HepG2 (cell line): ENCODE data around the gene STX1B. TPM values are rescaled to one million over a fixed set of nuclear protein-coding genes. Genes with fewer than 3 reads are reported as not detected.

Experiments
- AKAP8 ChIP-seq: sonication (generic); formaldehyde crosslinking; IDR thresholded peaks from 2 replicates; pipeline ENCODE4 v1.5.1; 2020; ENCODE audit warnings: mild to moderate bottlenecking, missing genetic modification reagents
- BORCS8-MEF2B ChIP-seq: sonication (generic); formaldehyde crosslinking; IDR thresholded peaks from 2 replicates; pipeline ENCODE4 v1.8.0; 2022; ENCODE audit warnings: mild to moderate bottlenecking, missing genetic modification reagents
- KLF12 ChIP-seq: sonication (generic); formaldehyde crosslinking; IDR thresholded peaks from 2 replicates; pipeline ENCODE4 v1.4.0; 2020; ENCODE audit warnings: missing genetic modification reagents, borderline replicate concordance
- NCOA2 ChIP-seq: sonication (generic); formaldehyde crosslinking; IDR thresholded peaks from 2 replicates; pipeline ENCODE4 v1.8.0; 2022; ENCODE audit warnings: inconsistent platforms
- NFKB2 ChIP-seq: sonication (generic); formaldehyde crosslinking; IDR thresholded peaks from 2 replicates; pipeline ENCODE4 v1.4.0; 2020; ENCODE audit warnings: missing genetic modification reagents, borderline replicate concordance
- NONO ChIP-seq, 2 experiments: fragments of 450-650 bp in 1 of 2; sonication (generic) in 1 of 2; formaldehyde crosslinking in 1 of 2; IDR thresholded peaks in 1 of 2; conservative IDR thresholded peaks in 1 of 2; 2 replicates each; pipeline versions ENCODE4 v1.6.1 to v1.8.0; 2017 to 2022; ENCODE audit warnings: mild to moderate bottlenecking in 1 of 2, missing genetic modification reagents in 1 of 2, moderate library complexity in 1 of 2
- RFX3 ChIP-seq: IDR thresholded peaks from 2 replicates; pipeline ENCODE4 v1.6.1; 2016; ENCODE audit warnings: missing biosample characterization, missing genetic modification reagents
- TBP ChIP-seq: sonication (generic); formaldehyde crosslinking; IDR thresholded peaks from 2 replicates; pipeline ENCODE4 v1.5.0; 2020; ENCODE audit warnings: missing genetic modification reagents
- ZFP90 ChIP-seq: sonication (generic); formaldehyde crosslinking; IDR thresholded peaks from 2 replicates; pipeline ENCODE4 v1.8.0; 2022; ENCODE audit warnings: missing genetic modification reagents, mild to moderate bottlenecking, inconsistent platforms, borderline replicate concordance
- ZNF282 ChIP-seq: fragments of 450-650 bp; IDR thresholded peaks from 2 replicates; pipeline ENCODE4 v1.6.1; 2018; ENCODE audit not compliant: partially characterized antibody
- ZNF879 ChIP-seq: sonication (generic); formaldehyde crosslinking; IDR thresholded peaks from 2 replicates; pipeline ENCODE4 v1.8.1; 2023; ENCODE audit warnings: missing genetic modification reagents
- polyA plus RNA-seq, 8 experiments: library from polyadenylated mRNA; depleted of rRNA in 3 of 8; stranded (reverse) in 7 of 8; unstranded in 1 of 8; fragments of >200 nt; fragmentation: Illumina TruSeq in 4 of 8; extraction: Trizol in 4 of 8; gene quantifications; 2 replicates each; pipeline versions ENCODE4 v1.2.1 to v1.2.3, GENCODE V29; 2011 to 2016; ENCODE audit warnings: low read depth in 4 of 8, missing spikeins in 1 of 8, mixed read lengths in 1 of 8; ENCODE audit not compliant: insufficient read depth in 1 of 8
- total RNA-seq, 5 experiments: library from RNA; depleted of rRNA; stranded (reverse); fragments of >200 nt; fragmentation: Illumina TruSeq; extraction: Trizol; gene quantifications; 2 replicates each; pipeline ENCODE4 v1.2.3, GENCODE V29; 2016; ENCODE audit warnings: low read depth in 1 of 5
- TF ChIP-seq, protein P1 (sequence below): sonication (generic); formaldehyde crosslinking; IDR thresholded peaks from one replicate; pipeline ENCODE4 v1.5.1; 2020; ENCODE audit warnings: mild to moderate bottlenecking, missing genetic modification reagents; ENCODE audit errors: not compliant biosample characterization
- TF ChIP-seq, protein P2 (sequence below): IDR thresholded peaks from 2 replicates; pipeline ENCODE4 v1.6.1; 2018; ENCODE audit warnings: missing genetic modification reagents, mild to moderate bottlenecking, missing compliant biosample characterization
- TF ChIP-seq, protein P3 (sequence below): conservative IDR thresholded peaks from 2 replicates; pipeline ENCODE4 v1.6.1; 2018; ENCODE audit warnings: missing genetic modification reagents
- TF ChIP-seq, protein P4 (sequence below): sonication (generic); formaldehyde crosslinking; IDR thresholded peaks from 2 replicates; pipeline ENCODE4 v1.5.0; 2020; ENCODE audit warnings: mild to moderate bottlenecking, missing genetic modification reagents

STX1B gene
- total and polyA plus RNA-seq, 2 of the 13 experiments (the other 11 are each of a cell fraction or from before 2014, with no cell fraction given) = 2.1 to 3.0 TPM

DNA sequence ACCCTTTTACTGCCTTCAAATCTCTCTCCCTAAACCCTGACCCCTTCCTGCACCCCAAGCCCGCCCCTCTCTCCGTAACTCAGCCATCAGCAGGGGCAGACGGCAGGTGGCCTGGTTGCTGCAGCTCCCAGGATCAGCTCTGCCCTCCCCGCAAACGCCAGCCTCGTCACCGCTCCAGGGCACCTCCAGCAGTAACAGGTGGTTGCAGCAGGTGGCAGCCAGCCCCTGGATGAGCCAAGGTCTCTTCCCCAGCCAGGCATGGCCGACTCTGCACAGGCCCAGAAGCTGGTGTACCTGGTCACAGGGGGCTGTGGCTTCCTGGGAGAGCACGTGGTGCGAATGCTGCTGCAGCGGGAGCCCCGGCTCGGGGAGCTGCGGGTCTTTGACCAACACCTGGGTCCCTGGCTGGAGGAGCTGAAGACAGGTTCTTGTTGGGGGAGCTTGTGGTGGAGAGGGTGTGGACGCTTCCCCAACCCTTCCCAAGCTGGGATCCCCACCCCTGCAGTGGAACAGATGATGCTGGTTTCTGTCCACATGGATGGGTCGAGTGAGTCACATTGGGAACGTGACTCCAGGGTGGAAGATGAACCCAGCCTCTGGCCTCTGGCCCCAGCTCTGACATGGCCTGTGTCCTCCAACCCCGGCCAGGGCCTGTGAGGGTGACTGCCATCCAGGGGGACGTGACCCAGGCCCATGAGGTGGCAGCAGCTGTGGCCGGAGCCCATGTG is 24.9 kb downstream of the STX1B start (continued):
- TF ChIP-seq, protein P1, sequence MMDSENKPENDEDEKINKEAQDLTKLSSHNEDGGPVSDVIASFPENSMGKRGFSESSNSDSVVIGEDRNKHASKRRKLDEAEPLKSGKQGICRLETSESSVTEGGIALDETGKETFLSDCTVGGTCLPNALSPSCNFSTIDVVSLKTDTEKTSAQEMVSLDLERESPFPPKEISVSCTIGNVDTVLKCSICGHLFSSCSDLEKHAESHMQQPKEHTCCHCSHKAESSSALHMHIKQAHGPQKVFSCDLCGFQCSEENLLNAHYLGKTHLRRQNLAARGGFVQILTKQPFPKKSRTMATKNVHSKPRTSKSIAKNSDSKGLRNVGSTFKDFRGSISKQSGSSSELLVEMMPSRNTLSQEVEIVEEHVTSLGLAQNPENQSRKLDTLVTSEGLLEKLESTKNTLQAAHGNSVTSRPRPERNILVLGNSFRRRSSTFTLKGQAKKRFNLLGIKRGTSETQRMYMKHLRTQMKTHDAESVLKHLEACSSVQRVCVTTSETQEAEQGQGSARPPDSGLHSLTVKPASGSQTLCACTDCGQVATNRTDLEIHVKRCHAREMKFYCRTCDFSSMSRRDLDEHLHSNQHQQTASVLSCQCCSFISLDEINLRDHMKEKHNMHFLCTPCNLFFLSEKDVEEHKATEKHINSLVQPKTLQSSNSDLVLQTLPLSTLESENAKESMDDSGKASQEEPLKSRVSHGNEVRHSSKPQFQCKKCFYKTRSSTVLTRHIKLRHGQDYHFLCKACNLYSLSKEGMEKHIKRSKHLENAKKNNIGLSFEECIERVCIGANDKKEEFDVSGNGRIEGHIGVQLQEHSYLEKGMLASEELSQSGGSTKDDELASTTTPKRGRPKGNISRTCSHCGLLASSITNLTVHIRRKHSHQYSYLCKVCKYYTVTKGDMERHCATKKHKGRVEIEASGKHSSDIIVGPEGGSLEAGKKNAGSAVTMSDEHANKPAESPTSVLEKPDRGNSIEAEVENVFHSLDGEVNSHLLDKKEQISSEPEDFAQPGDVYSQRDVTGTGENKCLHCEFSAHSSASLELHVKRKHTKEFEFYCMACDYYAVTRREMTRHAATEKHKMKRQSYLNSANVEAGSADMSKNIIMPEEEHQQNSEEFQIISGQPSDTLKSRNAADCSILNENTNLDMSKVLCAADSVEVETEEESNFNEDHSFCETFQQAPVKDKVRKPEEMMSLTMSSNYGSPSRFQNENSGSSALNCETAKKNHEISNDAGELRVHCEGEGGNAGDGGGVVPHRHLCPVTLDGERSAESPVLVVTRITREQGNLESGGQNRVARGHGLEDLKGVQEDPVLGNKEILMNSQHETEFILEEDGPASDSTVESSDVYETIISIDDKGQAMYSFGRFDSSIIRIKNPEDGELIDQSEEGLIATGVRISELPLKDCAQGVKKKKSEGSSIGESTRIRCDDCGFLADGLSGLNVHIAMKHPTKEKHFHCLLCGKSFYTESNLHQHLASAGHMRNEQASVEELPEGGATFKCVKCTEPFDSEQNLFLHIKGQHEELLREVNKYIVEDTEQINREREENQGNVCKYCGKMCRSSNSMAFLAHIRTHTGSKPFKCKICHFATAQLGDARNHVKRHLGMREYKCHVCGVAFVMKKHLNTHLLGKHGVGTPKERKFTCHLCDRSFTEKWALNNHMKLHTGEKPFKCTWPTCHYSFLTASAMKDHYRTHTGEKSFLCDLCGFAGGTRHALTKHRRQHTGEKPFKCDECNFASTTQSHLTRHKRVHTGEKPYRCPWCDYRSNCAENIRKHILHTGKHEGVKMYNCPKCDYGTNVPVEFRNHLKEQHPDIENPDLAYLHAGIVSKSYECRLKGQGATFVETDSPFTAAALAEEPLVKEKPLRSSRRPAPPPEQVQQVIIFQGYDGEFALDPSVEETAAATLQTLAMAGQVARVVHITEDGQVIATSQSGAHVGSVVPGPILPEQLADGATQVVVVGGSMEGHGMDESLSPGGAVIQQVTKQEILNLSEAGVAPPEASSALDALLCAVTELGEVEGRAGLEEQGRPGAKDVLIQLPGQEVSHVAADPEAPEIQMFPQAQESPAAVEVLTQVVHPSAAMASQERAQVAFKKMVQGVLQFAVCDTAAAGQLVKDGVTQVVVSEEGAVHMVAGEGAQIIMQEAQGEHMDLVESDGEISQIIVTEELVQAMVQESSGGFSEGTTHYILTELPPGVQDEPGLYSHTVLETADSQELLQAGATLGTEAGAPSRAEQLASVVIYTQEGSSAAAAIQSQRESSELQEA (CRISPR knock-in tag) = peak; percentile 54
- TF ChIP-seq, protein P2, sequence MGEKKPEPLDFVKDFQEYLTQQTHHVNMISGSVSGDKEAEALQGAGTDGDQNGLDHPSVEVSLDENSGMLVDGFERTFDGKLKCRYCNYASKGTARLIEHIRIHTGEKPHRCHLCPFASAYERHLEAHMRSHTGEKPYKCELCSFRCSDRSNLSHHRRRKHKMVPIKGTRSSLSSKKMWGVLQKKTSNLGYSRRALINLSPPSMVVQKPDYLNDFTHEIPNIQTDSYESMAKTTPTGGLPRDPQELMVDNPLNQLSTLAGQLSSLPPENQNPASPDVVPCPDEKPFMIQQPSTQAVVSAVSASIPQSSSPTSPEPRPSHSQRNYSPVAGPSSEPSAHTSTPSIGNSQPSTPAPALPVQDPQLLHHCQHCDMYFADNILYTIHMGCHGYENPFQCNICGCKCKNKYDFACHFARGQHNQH (CRISPR knock-in tag) = peak; percentile 63
- TF ChIP-seq AKAP8 = peak; percentile 66
- peak; percentile 75; the same call in 1 of the 2 replicates for TF ChIP-seq ZFP90 (CRISPR knock-in tag)
- no peak for TF ChIP-seq NONO (IDR thresholded peaks at IDR 0.05)
- peak; percentile 92 for TF ChIP-seq NONO (CRISPR knock-in tag; conservative IDR thresholded peaks at IDR 0.05)
- TF ChIP-seq RFX3 (CRISPR knock-in tag) = no peak
- TF ChIP-seq, protein P3, sequence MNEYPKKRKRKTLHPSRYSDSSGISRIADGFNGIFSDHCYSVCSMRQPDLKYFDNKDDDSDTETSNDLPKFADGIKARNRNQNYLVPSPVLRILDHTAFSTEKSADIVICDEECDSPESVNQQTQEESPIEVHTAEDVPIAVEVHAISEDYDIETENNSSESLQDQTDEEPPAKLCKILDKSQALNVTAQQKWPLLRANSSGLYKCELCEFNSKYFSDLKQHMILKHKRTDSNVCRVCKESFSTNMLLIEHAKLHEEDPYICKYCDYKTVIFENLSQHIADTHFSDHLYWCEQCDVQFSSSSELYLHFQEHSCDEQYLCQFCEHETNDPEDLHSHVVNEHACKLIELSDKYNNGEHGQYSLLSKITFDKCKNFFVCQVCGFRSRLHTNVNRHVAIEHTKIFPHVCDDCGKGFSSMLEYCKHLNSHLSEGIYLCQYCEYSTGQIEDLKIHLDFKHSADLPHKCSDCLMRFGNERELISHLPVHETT = 0 out of 2 replicates have a peak, but pooled peaks have one; percentile 55
- peak; percentile 77; the same call in 1 of the 2 replicates for TF ChIP-seq NFKB2 (CRISPR knock-in tag)
- TF ChIP-seq NCOA2 (CRISPR knock-in tag) = 0 out of 2 replicates have a peak, but pooled peaks have one; percentile 4
- TF ChIP-seq BORCS8-MEF2B (CRISPR knock-in tag) = peak; percentile 85; the same call in 1 of the 2 replicates
- TF ChIP-seq ZNF282 = no peak
- TF ChIP-seq, protein P4, sequence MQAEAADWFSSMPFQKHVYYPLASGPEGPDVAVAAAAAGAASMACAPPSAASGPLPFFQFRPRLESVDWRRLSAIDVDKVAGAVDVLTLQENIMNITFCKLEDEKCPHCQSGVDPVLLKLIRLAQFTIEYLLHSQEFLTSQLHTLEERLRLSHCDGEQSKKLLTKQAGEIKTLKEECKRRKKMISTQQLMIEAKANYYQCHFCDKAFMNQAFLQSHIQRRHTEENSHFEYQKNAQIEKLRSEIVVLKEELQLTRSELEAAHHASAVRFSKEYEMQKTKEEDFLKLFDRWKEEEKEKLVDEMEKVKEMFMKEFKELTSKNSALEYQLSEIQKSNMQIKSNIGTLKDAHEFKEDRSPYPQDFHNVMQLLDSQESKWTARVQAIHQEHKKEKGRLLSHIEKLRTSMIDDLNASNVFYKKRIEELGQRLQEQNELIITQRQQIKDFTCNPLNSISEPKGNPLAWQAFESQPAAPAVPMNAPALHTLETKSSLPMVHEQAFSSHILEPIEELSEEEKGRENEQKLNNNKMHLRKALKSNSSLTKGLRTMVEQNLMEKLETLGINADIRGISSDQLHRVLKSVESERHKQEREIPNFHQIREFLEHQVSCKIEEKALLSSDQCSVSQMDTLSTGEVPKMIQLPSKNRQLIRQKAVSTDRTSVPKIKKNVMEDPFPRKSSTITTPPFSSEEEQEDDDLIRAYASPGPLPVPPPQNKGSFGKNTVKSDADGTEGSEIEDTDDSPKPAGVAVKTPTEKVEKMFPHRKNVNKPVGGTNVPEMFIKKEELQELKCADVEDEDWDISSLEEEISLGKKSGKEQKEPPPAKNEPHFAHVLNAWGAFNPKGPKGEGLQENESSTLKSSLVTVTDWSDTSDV (CRISPR knock-in tag) = peak; percentile 98
- peak; percentile 20; the same call in 1 of the 2 replicates for TF ChIP-seq ZNF879 (CRISPR knock-in tag)
- no peak; the same call in 1 of the 2 replicates for TF ChIP-seq KLF12 (CRISPR knock-in tag)
- TF ChIP-seq TBP (CRISPR knock-in tag) = peak; percentile 31; the same call in 1 of the 2 replicates
